GM06990 (cell line): ENCODE data around the gene SEMA4A.
"Not testable (repeated sequence)": the region's sequence is repeated elsewhere in the genome, so short reads cannot be mapped to it uniquely, and the experiment has no call there.

ENCODE experiments used
- DNase-seq: peaks from one replicate; pipeline ENCODE4 v3.0.0-alpha.2; 2011; ENCODE audit not compliant: insufficient read length; ENCODE audit errors: extremely low read depth
- H3K27me3 ChIP-seq: replicated peaks from 2 replicates; pipeline ENCODE4 v1.6.0; 2011; ENCODE audit warnings: low read length; ENCODE audit not compliant: control insufficient read depth, insufficient read depth
- H3K36me3 ChIP-seq: 2 replicates; pipeline ENCODE4 v1.5.1; 2011; ENCODE audit warnings: low read length; ENCODE audit not compliant: control insufficient read depth, insufficient read depth
- H3K4me3 ChIP-seq: replicated peaks from 2 replicates; pipeline ENCODE4 v1.5.1; 2011; ENCODE audit warnings: low read depth, mild to moderate bottlenecking, control low read depth, low read length
- CTCF ChIP-seq: IDR thresholded peaks from 2 replicates; pipeline ENCODE4 v1.5.1; 2011; ENCODE audit warnings: low read length, control low read depth, mild to moderate bottlenecking, inconsistent platforms; ENCODE audit not compliant: insufficient read depth, poor library complexity, severe bottlenecking

Gene SEMA4A

GRCh38 chr1:156186347-156187177 is 33.2 kb downstream of the SEMA4A start:
- H3K36me3 ChIP-seq, H3K27me3 ChIP-seq, H3K4me3 ChIP-seq, DNase-seq: not testable (repeated sequence)

GRCh38 chr1:156190265-156190664 is 36.9 kb downstream of the SEMA4A start:
- not testable (repeated sequence) for H3K4me3 ChIP-seq, H3K36me3 ChIP-seq, DNase-seq, H3K27me3 ChIP-seq

GRCh38 chr1:156191292-156191964 is 38.0 kb downstream of the SEMA4A start:
- H3K27me3 ChIP-seq: no peaks in the 10 kb centered on the region
- TF ChIP-seq CTCF: no peak
- no peak overlapping the region for H3K4me3 ChIP-seq
- DNase-seq: no peak
- no peaks in the 10 kb centered on the region; the same call in 1 of the 2 replicates for H3K36me3 ChIP-seq

- no peak for TF ChIP-seq CTCF
Measured at GRCh38 chr1:156193208-156193487, 39.8 kb downstream of the SEMA4A start.

GRCh38 chr1:156193488-156194299 is 40.3 kb downstream of the SEMA4A start, which contains the start of gene SLC25A44:
Gene SLC25A44 (plus strand): TSS chr1:156194104. CDS start chr1:156199848, 5,744 bp downstream.
- Histone ChIP-seq H3K36me3 (peaks cover 5% of the 10 kb centered on the region), H3K4me3 (peak within 1 kb of the TSS; percentile 100), H3K27me3 (no peaks in the 10 kb centered on the region)
- DNase-seq: peak; percentile 90
- peak; percentile 29 for TF ChIP-seq CTCF

More at GRCh38 chr1:156193208-156193487, 39.8 kb downstream of the SEMA4A start:
- no peak for DNase-seq
- H3K4me3 ChIP-seq: peak overlapping the region; percentile 100
- H3K27me3 ChIP-seq: no peaks in the 10 kb centered on the region
- H3K36me3 ChIP-seq: peaks cover 5% of the 10 kb centered on the region

- H3K36me3 ChIP-seq: peaks cover 5% of the 10 kb centered on the region
- peak overlapping the region; percentile 100 for H3K4me3 ChIP-seq
- no peak for TF ChIP-seq CTCF
- no peaks in the 10 kb centered on the region for H3K27me3 ChIP-seq
- DNase-seq: no peak
Measured at GRCh38 chr1:156194300-156194652, 40.9 kb downstream of the SEMA4A start.
